ENCODE measurements around the gene ARHGEF9.

GRCh38 chrX:63679432-63679831 lies 105.6 kb downstream of the ARHGEF9 start:
- TF ChIP-seq EZH2 (IDR thresholded peaks at IDR 0.05; ENCODE audit: low read length, unreplicated experiment) (no peak), CTCF (conservative IDR thresholded peaks at IDR 0.05; ENCODE audit: low read depth, low read length) (no peak)
